ENCODE data around the gene PNPLA5. TPM values are rescaled to one million over a fixed set of nuclear protein-coding genes. Genes with fewer than 3 reads are reported as not detected.

The PNPLA5 gene
- polyA plus RNA-seq, 2 of the 4 experiments (the other 2 are of a cell fraction), result not detected

DNA sequence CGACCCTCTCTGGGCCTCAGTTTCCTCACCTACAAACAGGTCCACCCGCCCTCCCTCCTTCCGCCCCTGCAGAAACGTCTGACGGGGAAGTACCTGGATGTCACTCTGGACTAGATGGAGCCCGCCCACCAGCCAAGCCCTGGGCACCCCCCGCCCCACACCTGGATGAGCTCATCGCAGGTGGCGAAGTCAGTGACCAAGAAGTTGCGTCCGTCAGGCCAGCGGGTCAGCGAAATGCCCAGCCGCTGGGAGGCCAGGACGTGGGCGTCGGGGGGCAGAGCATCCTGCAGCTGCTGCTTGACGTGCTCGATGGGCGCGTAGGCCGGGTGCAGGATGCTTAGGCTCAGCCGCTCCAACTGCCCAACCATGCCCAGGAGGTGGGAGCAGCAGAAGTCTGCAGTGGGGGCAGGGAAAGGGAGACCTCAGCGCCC, 897 bp downstream of the PNPLA5 start:
- FAIRE-seq (no peak), DNase-seq (ENCODE audit: low read depth in 1 of 2, low spot score in 1 of 2) (no peak), ATAC-seq (no peak)
- ChIA-PET POLR2A (no interaction called here), CTCF (interaction anchor here (1.0 to 1.5 kb wide), 2 partner anchors 13 to 55 kb away, joined by 3 to 4 read pairs; no protein-coding TSS in a partner anchor)
- H3K4me2 ChIP-seq, result peak overlapping the region; percentile 51; the same call in 1 of the 3 replicates
- WGBS (ENCODE audit: missing lambda C conversion rate), result no CpG with 5 or more reads among the region's 24 CpGs
- TF ChIP-seq, protein P1, sequence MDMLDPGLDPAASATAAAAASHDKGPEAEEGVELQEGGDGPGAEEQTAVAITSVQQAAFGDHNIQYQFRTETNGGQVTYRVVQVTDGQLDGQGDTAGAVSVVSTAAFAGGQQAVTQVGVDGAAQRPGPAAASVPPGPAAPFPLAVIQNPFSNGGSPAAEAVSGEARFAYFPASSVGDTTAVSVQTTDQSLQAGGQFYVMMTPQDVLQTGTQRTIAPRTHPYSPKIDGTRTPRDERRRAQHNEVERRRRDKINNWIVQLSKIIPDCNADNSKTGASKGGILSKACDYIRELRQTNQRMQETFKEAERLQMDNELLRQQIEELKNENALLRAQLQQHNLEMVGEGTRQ (IDR thresholded peaks at IDR 0.05), result no peak
- TF ChIP-seq POLR2AphosphoS2 (conservative IDR thresholded peaks at IDR 0.05; ENCODE audit: low read length) (no peak), MAZ (IDR thresholded peaks at IDR 0.05; ENCODE audit: borderline replicate concordance, low read depth, low read length) (no peak), POLR2A (IDR thresholded peaks at IDR 0.05; ENCODE audit: low read length) (no peak), EP300 (IDR thresholded peaks at IDR 0.05) (no peak), TFCP2L1 (CRISPR knock-in tag; IDR thresholded peaks at IDR 0.05) (no peak), RFX5 (IDR thresholded peaks at IDR 0.05) (no peak), GATA3 (IDR thresholded peaks at IDR 0.05; ENCODE audit: borderline replicate concordance) (no peak), HMGXB4 (CRISPR knock-in tag; IDR thresholded peaks at IDR 0.05; ENCODE audit: borderline replicate concordance) (no peak)
- TF ChIP-seq, protein P2, sequence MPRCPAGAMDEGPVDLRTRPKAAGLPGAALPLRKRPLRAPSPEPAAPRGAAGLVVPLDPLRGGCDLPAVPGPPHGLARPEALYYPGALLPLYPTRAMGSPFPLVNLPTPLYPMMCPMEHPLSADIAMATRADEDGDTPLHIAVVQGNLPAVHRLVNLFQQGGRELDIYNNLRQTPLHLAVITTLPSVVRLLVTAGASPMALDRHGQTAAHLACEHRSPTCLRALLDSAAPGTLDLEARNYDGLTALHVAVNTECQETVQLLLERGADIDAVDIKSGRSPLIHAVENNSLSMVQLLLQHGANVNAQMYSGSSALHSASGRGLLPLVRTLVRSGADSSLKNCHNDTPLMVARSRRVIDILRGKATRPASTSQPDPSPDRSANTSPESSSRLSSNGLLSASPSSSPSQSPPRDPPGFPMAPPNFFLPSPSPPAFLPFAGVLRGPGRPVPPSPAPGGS (IDR thresholded peaks at IDR 0.05), result no peak
- peaks cover 3% of the 10 kb centered on the region; the same call in 2 of the 3 replicates for H3K4me1 ChIP-seq
- H3K4me3 ChIP-seq, result no peak overlapping the region; the same call in 2 of the 3 replicates
- H3K9me3 ChIP-seq, result no peaks in the 10 kb centered on the region
- no peak overlapping the region for H3K27ac ChIP-seq

DNA sequence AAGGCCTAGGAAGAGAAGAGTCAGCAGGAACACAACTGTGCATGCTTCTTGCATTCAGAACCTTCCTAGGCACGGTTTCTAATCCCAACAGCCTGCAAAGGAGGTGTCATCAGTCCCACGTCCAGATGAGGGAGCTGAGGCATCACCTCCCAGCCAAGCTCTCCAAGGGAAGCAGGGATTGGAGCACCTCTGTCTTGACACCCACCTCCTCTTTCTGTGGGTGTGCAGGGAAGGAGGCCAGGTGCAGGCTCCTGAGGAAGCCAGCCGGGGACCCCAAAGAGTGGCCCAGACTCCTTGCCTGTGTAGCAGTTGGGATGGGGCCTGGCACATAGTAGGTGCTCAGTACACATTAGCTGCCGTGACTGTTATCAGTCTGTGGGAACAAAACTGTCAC, 2.0 kb downstream of the PNPLA5 start:
- peaks cover 3% of the 10 kb centered on the region; the same call in 2 of the 3 replicates for H3K4me1 ChIP-seq
- TF ChIP-seq RAD21 (conservative IDR thresholded peaks at IDR 0.05 in 1 of 2, IDR thresholded peaks at IDR 0.05 in 1 of 2), result peak; percentile 25 to 51; a peak in 3 of 5 replicates
- no peak for TF ChIP-seq FOSB (CRISPR knock-in tag; IDR thresholded peaks at IDR 0.05)
- ChIA-PET CTCF (interaction anchor here (1.0 to 2.5 kb wide), 7 partner anchors 14 to 616 kb away, joined by 3 to 14 read pairs (median 3); no protein-coding TSS in a partner anchor), POLR2A (no interaction called here)
- H3K9me3 ChIP-seq, result no peaks in the 10 kb centered on the region
- ATAC-seq (peak; percentile 49 to 68; a peak in 4 of 6 replicates), DNase-seq (ENCODE audit: low read depth in 1 of 2, low spot score in 1 of 2) (peak in 1 of 2 experiments; percentile 44), FAIRE-seq (no peak)
- 50% methylated on average over 2 of the region's 4 CpGs for WGBS (ENCODE audit: missing lambda C conversion rate)
- H3K27ac ChIP-seq, result no peak overlapping the region
- no peak overlapping the region for H3K4me2 ChIP-seq
- no peak overlapping the region for H3K4me3 ChIP-seq

DNA sequence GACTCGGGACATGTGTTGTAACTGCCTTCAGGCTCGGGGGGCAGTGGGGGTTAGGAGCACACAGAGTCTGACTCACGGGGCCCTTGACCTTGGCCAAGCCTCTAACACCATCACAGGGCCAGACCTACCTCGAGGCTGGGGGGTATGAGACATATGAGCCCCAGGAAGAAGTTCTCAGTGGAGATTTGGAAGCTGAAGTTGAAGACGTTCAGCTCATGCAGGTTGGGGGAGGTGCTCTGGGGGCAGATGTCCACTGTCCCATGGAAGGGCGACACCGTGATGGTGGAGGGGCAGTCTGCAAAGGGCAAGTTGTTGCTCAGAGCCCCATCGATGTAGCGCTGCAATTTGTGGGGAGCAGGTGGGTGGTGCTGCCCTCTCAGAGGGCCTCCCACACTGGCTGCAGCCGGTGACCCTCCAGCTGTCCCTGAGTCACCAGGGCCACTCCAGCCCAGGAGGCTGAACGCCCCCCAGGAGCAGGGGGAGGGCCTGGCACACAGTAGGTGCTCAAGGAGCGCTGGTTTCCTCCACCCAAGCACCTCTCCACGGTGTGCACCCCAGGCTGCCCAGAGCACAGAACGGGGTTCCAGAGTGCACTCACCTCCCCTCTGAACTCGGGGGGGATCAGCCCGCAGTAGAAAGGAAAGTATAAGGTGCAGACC, 2.5 kb downstream of the PNPLA5 start:
- no peaks in the 10 kb centered on the region for H3K9me3 ChIP-seq
- ChIA-PET CTCF (interaction anchor here (1.0 to 2.5 kb wide), 8 partner anchors 9 to 616 kb away, joined by 3 to 14 read pairs (median 3); no protein-coding TSS in a partner anchor), POLR2A (no interaction called here)
- DNase-seq (ENCODE audit: low read depth in 1 of 2, low spot score in 1 of 2) (no peak), ATAC-seq (no peak), FAIRE-seq (no peak)
- WGBS (ENCODE audit: missing lambda C conversion rate), result 36% methylated on average over 12 of the region's 16 CpGs
- no peak for TF ChIP-seq ESRRA (IDR thresholded peaks at IDR 0.05; ENCODE audit: borderline replicate concordance, low read length)
- no peak for TF ChIP-seq JUN (IDR thresholded peaks at IDR 0.05)
- TF ChIP-seq POLR2A (IDR thresholded peaks at IDR 0.05; ENCODE audit: low read length), result no peak
- TF ChIP-seq MAFK (IDR thresholded peaks at IDR 0.05; ENCODE audit: partially characterized antibody), result no peak
- TF ChIP-seq CEBPB (IDR thresholded peaks at IDR 0.05), result no peak
- no peak for TF ChIP-seq TP53 (CRISPR knock-in tag; IDR thresholded peaks at IDR 0.05)
- no peak for TF ChIP-seq ZSCAN20 (CRISPR knock-in tag; IDR thresholded peaks at IDR 0.05)
- H3K4me1 ChIP-seq, result peaks cover 3% of the 10 kb centered on the region; the same call in 2 of the 3 replicates
- no peak overlapping the region for H3K4me3 ChIP-seq
- H3K27ac ChIP-seq, result no peak overlapping the region
- H3K4me2 ChIP-seq, result no peak overlapping the region

Data from A549 (cell line).